Effector memory CD4-positive, alpha-beta T cell (primary cell): ENCODE results near the gene RPS18.

ENCODE experiments used
- DNase-seq, 3 donors: peaks; one replicate each; pipeline ENCODE4 v3.0.0-alpha.2; 2020
- H3K27ac ChIP-seq: 2 replicates; pipeline ENCODE4 v1.7.0; 2013; ENCODE audit warnings: mild to moderate bottlenecking, low read length, moderate library complexity; ENCODE audit not compliant: insufficient read depth, poor library complexity, severe bottlenecking
- H3K27me3 ChIP-seq: replicated peaks from 2 replicates; pipeline ENCODE4 v1.7.0; 2013; ENCODE audit warnings: mild to moderate bottlenecking, low read length; ENCODE audit not compliant: insufficient read depth, control insufficient read depth, poor library complexity, severe bottlenecking
- H3K36me3 ChIP-seq: 2 replicates; pipeline ENCODE4 v1.7.0; 2013; ENCODE audit warnings: mild to moderate bottlenecking, low read length, moderate library complexity; ENCODE audit not compliant: control insufficient read depth, insufficient read depth
- H3K4me1 ChIP-seq: 2 replicates; pipeline ENCODE4 v1.7.0; 2013; ENCODE audit warnings: low read length, mild to moderate bottlenecking; ENCODE audit not compliant: control insufficient read depth, insufficient read depth, poor library complexity, severe bottlenecking
- H3K4me3 ChIP-seq: 2 replicates; pipeline ENCODE4 v1.7.0; 2013; ENCODE audit warnings: low read length, low read depth, mild to moderate bottlenecking; ENCODE audit not compliant: insufficient read depth, poor library complexity, severe bottlenecking
- H3K9me3 ChIP-seq: 2 replicates; pipeline ENCODE4 v1.7.0; 2013; ENCODE audit warnings: mild to moderate bottlenecking, low read length, moderate library complexity; ENCODE audit not compliant: control insufficient read depth

Gene RPS18

GRCh38 chr6:33314943-33315792 is 43.3 kb downstream of the RPS18 start:
- Histone ChIP-seq H3K27ac (peak overlapping the region; percentile 100), H3K4me1 (peaks cover 42% of the 10 kb centered on the region), H3K27me3 (no peaks in the 10 kb centered on the region), H3K4me3 (peak overlapping the region; percentile 92), H3K9me3 (no peaks in the 10 kb centered on the region), H3K36me3 (peaks cover 17% of the 10 kb centered on the region)
- DNase-seq = no peak

- Histone ChIP-seq H3K9me3 (no peaks in the 10 kb centered on the region), H3K36me3 (peaks cover 26% of the 10 kb centered on the region), H3K4me1 (peaks cover 46% of the 10 kb centered on the region), H3K27ac (peak overlapping the region; percentile 100), H3K27me3 (no peaks in the 10 kb centered on the region), H3K4me3 (no peak overlapping the region)
- DNase-seq = no peak
These were observed 44.1 kb downstream of the RPS18 start for GRCh38 chr6:33315793-33316602.

GRCh38 chr6:33316603-33317418 is 44.9 kb downstream of the RPS18 start:
- H3K4me1 ChIP-seq = peaks cover 51% of the 10 kb centered on the region
- peak overlapping the region; percentile 78 for H3K27ac ChIP-seq
- peaks cover 27% of the 10 kb centered on the region for H3K36me3 ChIP-seq
- DNase-seq = no peak
- no peaks in the 10 kb centered on the region for H3K9me3 ChIP-seq
- peak overlapping the region; percentile 31 for H3K4me3 ChIP-seq
- no peaks in the 10 kb centered on the region for H3K27me3 ChIP-seq

- no peak for DNase-seq
- H3K36me3 ChIP-seq = peaks cover 27% of the 10 kb centered on the region
- no peaks in the 10 kb centered on the region for H3K27me3 ChIP-seq
- H3K27ac ChIP-seq = peak overlapping the region; percentile 78
- peak overlapping the region; percentile 75 for H3K4me3 ChIP-seq
- H3K9me3 ChIP-seq = no peaks in the 10 kb centered on the region
- peaks cover 48% of the 10 kb centered on the region for H3K4me1 ChIP-seq
These were observed 45.5 kb downstream of the RPS18 start for GRCh38 chr6:33317419-33317668.

GRCh38 chr6:33317669-33318425 is 46.0 kb downstream of the RPS18 start, which contains the start of gene ZBTB22:
Gene ZBTB22 (minus strand): TSS chr6:33317744. CDS start chr6:33316916, 828 bp downstream.
- no peaks in the 10 kb centered on the region for H3K9me3 ChIP-seq
- peaks cover 27% of the 10 kb centered on the region for H3K36me3 ChIP-seq
- peak within 1 kb of the TSS; percentile 78 for H3K27ac ChIP-seq
- H3K4me1 ChIP-seq = peaks cover 46% of the 10 kb centered on the region
- peak; percentile 93 to 97 (median 93) for DNase-seq
- H3K27me3 ChIP-seq = no peaks in the 10 kb centered on the region
- H3K4me3 ChIP-seq = peak within 1 kb of the TSS; percentile 75

GRCh38 chr6:33318426-33319073 is 46.7 kb downstream of the RPS18 start:
- Histone ChIP-seq H3K4me1 (peaks cover 49% of the 10 kb centered on the region), H3K36me3 (peaks cover 27% of the 10 kb centered on the region), H3K27ac (peak overlapping the region; percentile 78)

GRCh38 chr6:33319939-33320314 is 48.1 kb downstream of the RPS18 start:
- Histone ChIP-seq H3K9me3 (no peaks in the 10 kb centered on the region), H3K27ac (peak overlapping the region; percentile 14), H3K4me1 (peaks cover 47% of the 10 kb centered on the region), H3K36me3 (peaks cover 27% of the 10 kb centered on the region), H3K4me3 (no peak overlapping the region), H3K27me3 (no peaks in the 10 kb centered on the region)
- DNase-seq = no peak

More at GRCh38 chr6:33318426-33319073, 46.7 kb downstream of the RPS18 start:
- Histone ChIP-seq H3K9me3 (no peaks in the 10 kb centered on the region), H3K4me3 (peak overlapping the region; percentile 75), H3K27me3 (no peaks in the 10 kb centered on the region)
- no peak for DNase-seq

GRCh38 chr6:33320315-33321181 is 48.7 kb downstream of the RPS18 start:
- no peak for DNase-seq
- no peak overlapping the region for H3K4me3 ChIP-seq
- no peaks in the 10 kb centered on the region for H3K27me3 ChIP-seq
- no peaks in the 10 kb centered on the region for H3K9me3 ChIP-seq
- peaks cover 27% of the 10 kb centered on the region for H3K36me3 ChIP-seq
- H3K4me1 ChIP-seq = peaks cover 41% of the 10 kb centered on the region
- peak overlapping the region; percentile 84 for H3K27ac ChIP-seq
